RCC 7860 (cell line): Measurements from ENCODE around the gene KRTAP5-6.

Source experiments
- DNase-seq: peaks from one replicate; pipeline ENCODE4 v3.0.0-alpha.2; 2015; ENCODE audit warnings: low spot score
- FAIRE-seq: peaks from 2 replicates; lab custom pipeline; 2012; peaks lifted over from hg19 to GRCh38; lab: Jason Lieb, UNC

The KRTAP5-6 gene

GRCh38 chr11:1701091-1701807 is 4.3 kb downstream of the KRTAP5-6 start:
- no peak for FAIRE-seq
- DNase-seq = no peak

GRCh38 chr11:1702506-1702905 is 5.5 kb downstream of the KRTAP5-6 start:
- DNase-seq (no peak), FAIRE-seq (no peak)

GRCh38 chr11:1703146-1703545 is 6.2 kb downstream of the KRTAP5-6 start:
- DNase-seq (no peak), FAIRE-seq (no peak)

- peak; percentile 92 for FAIRE-seq
Observed at GRCh38 chr11:1705126-1706052, 8.4 kb downstream of the KRTAP5-6 start.

GRCh38 chr11:1706634-1707400 is 9.8 kb downstream of the KRTAP5-6 start:
- DNase-seq = no peak
- no peak for FAIRE-seq

More at GRCh38 chr11:1705126-1706052, 8.4 kb downstream of the KRTAP5-6 start:
- peak; percentile 83 for DNase-seq

GRCh38 chr11:1707751-1708150 is 10.8 kb downstream of the KRTAP5-6 start:
- no peak for FAIRE-seq

GRCh38 chr11:1708716-1709115 is 11.7 kb downstream of the KRTAP5-6 start:
- DNase-seq (no peak), FAIRE-seq (no peak)

More at GRCh38 chr11:1707751-1708150, 10.8 kb downstream of the KRTAP5-6 start:
- no peak for DNase-seq

- DNase-seq (no peak), FAIRE-seq (no peak)
Observed at GRCh38 chr11:1714908-1715885, 18.2 kb downstream of the KRTAP5-6 start.

- DNase-seq = no peak
- no peak for FAIRE-seq
Observed at GRCh38 chr11:1717745-1718144, 20.8 kb downstream of the KRTAP5-6 start.

- FAIRE-seq (no peak), DNase-seq (no peak)
Observed at GRCh38 chr11:1718326-1718725, 21.3 kb downstream of the KRTAP5-6 start.

- DNase-seq (no peak), FAIRE-seq (no peak)
Observed at GRCh38 chr11:1719781-1720180, 22.8 kb downstream of the KRTAP5-6 start.

- FAIRE-seq = no peak
Observed at GRCh38 chr11:1727096-1727690, 30.2 kb downstream of the KRTAP5-6 start.

GRCh38 chr11:1727861-1728260 is 30.9 kb downstream of the KRTAP5-6 start:
- DNase-seq (no peak), FAIRE-seq (no peak)

More at GRCh38 chr11:1727096-1727690, 30.2 kb downstream of the KRTAP5-6 start:
- no peak for DNase-seq

GRCh38 chr11:1728301-1728700 is 31.3 kb downstream of the KRTAP5-6 start:
- FAIRE-seq (no peak), DNase-seq (no peak)

GRCh38 chr11:1728931-1729691 is 32.1 kb downstream of the KRTAP5-6 start:
- no peak for DNase-seq
- no peak for FAIRE-seq

GRCh38 chr11:1729692-1730011 is 32.7 kb downstream of the KRTAP5-6 start:
- FAIRE-seq = no peak
- no peak for DNase-seq

- FAIRE-seq (no peak), DNase-seq (no peak)
Observed at GRCh38 chr11:1730059-1730629, 33.1 kb downstream of the KRTAP5-6 start.

GRCh38 chr11:1731451-1732059 is 34.6 kb downstream of the KRTAP5-6 start:
- no peak for FAIRE-seq

More at GRCh38 chr11:1731451-1732059, 34.6 kb downstream of the KRTAP5-6 start:
- no peak for DNase-seq
